Adrenal gland (tissue), 12 donors: ENCODE measurements around the gene CTBP1. TPM values are rescaled to one million over a fixed set of nuclear protein-coding genes. Genes with fewer than 3 reads are reported as not detected.

Experiments
- DNase-seq, 7 donors: peaks; one replicate each; pipeline ENCODE4 v3.0.0-alpha.2; 2019 to 2020
- H3K27ac ChIP-seq, 5 donors: fragments of 200-600 bp; sonication (generic) in 4 of 5; 1 replicate in 3 of 5; 2 replicates in 2 of 5; pipeline versions ENCODE4 v1.5.1 to v1.8.0; 2016 to 2020; ENCODE audit warnings: mild to moderate bottlenecking in 1 of 5
- H3K27me3 ChIP-seq: fragments of 200-600 bp; 2 replicates; pipeline ENCODE4 v1.8.0; 2021
- H3K36me3 ChIP-seq, 2 donors: fragments of 200-600 bp; replicated peaks in 1 of 2; 1 replicate in 1 of 2; 2 replicates in 1 of 2; pipeline versions ENCODE4 v1.5.1 to v1.8.0; 2018 to 2022
- H3K4me1 ChIP-seq, 2 donors: fragments of 200-600 bp; replicated peaks in 1 of 2; 1 replicate in 1 of 2; 2 replicates in 1 of 2; pipeline versions ENCODE4 v1.5.1 to v1.8.0; 2018 to 2021
- H3K4me3 ChIP-seq, 4 donors: fragments of 200-600 bp; sonication (generic) in 3 of 4; one replicate each; pipeline ENCODE4 v1.5.1; 2016 to 2018
- H3K9me3 ChIP-seq, 3 donors: fragments of 200-600 bp; sonication (generic) in 1 of 3; replicated peaks in 1 of 3; 1 replicate in 2 of 3; 2 replicates in 1 of 3; pipeline versions ENCODE4 v1.5.1 to v1.8.0; 2016 to 2021
- CTCF ChIP-seq, 6 experiments: fragments of 450-650 bp in 4 of 6; fragments of 200-600 bp in 2 of 6; sonication (generic) in 1 of 6; IDR thresholded peaks; 1 replicate in 5 of 6; 2 replicates in 1 of 6; pipeline versions ENCODE4 v1.5.1 to v1.8.0; 2016 to 2021; ENCODE audit warnings: antibody characterized with exemption in 6 of 6, mild to moderate bottlenecking in 2 of 6, moderate library complexity in 1 of 6
- POLR2A ChIP-seq, 2 donors: fragments of 450-650 bp; IDR thresholded peaks; one replicate each; pipeline ENCODE4 v1.6.1; 2017; ENCODE audit warnings: antibody characterized with exemption in 2 of 2, mild to moderate bottlenecking in 2 of 2, moderate library complexity in 1 of 2
- WGBS, 4 donors: extraction: QIAGEN DNeasy Blood & Tissue Kit in 2 of 4; methylation state at CpG; one replicate each; pipeline versions ENCODE4 v1.1.5 to v1.1.7; 2013 to 2017; 5-methylcytosine and 5-hydroxymethylcytosine counted together
- intact Hi-C, 2 donors: fragments of 100-400 bp; cut with DNase I; formaldehyde crosslinking; loops; one replicate each; pipeline versions ENCODE4 v1.14.1 to v1.15.0; 2022 to 2023
- polyA plus RNA-seq, 3 donors: library from polyadenylated mRNA; stranded (reverse); fragments of 200-250 nt in 2 of 3; fragments of 350-450 nt in 1 of 3; fragmentation: Illumina TruSeq in 1 of 3; extraction: RNeasy Lipid Tissue Mini Kit (QIAGEN cat#74804) in 1 of 3; gene quantifications; one replicate each; pipeline ENCODE4 v1.2.3, GENCODE V29; 2013 to 2014
- total RNA-seq, 9 donors: library from RNA; depleted of rRNA in 4 of 9; stranded (reverse); fragments of >200 nt in 4 of 9; fragments of 120-200 nt in 1 of 9; fragmentation: NEBNext Ultra II Directional in 1 of 9; extraction: Animal tissue kit (Norgen Biotek cat#: 25700) in 1 of 9; gene quantifications; one replicate each; pipeline versions ENCODE4 v1.1.0 to v1.2.4, GENCODE V29; 2013 to 2023
- donor health status: healthy with polysubstance abuse.
- donor health status: Bipolar disorder and iron deficiency.
- donor health status: DM: yes; HTN: yes; CAD: no.
- donor health status: DM: no; HTN: no; CAD: no.
- donor health status: DM: no; HTN: no; CAD: no.
- donor health status: DM: yes; HTN: yes; CAD: no.

Gene CTBP1
- total and polyA plus RNA-seq, 12 donors, result 45.7 to 293 (median 159) TPM

- Histone ChIP-seq H3K27me3 (no peaks in the 10 kb centered on the region), H3K4me3 (no peak overlapping the region), H3K36me3 (no peaks in the 10 kb centered on the region), H3K27ac (no peak overlapping the region), H3K9me3 (no peaks in the 10 kb centered on the region), H3K4me1 (no peaks in the 10 kb centered on the region)
- DNase-seq, result peak in 1 of 7 donors; percentile 17
- WGBS, 4 donors, result 75 to 79% (median 78%) methylated on average over 15 of the region's 15 CpGs
- intact Hi-C loops, result no loop called here
- TF ChIP-seq POLR2A (IDR thresholded peaks at IDR 0.05), result no peak
- TF ChIP-seq CTCF (IDR thresholded peaks at IDR 0.05), result peak in 3 of 6 experiments; percentile 30 to 43 (median 39)
Observed at GRCh38 chr4:1277667-1278665, 29.0 kb upstream of the CTBP1 start.

DNA sequence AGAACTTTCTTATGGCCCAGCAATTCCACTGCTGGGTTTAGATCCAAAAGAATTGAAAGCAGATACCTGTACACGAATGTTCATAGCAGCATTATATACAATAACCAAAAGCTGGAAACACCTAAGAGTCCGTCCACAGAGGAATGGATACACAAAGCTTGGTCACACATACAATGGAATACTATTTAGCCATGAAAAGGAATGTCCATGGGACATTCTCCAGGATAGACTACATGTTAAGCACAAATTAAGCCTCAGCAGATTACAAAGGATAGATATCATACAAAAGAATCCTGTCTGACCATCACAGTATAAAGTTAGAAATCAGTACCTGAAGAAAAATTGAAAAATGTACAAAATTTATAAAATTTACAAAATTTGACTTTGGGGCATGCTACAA lies 28.1 kb upstream of the CTBP1 start:
- no peaks in the 10 kb centered on the region for H3K4me1 ChIP-seq
- intact Hi-C loops, result no loop called here
- TF ChIP-seq CTCF (IDR thresholded peaks at IDR 0.05), result no peak
- no peak for TF ChIP-seq POLR2A (IDR thresholded peaks at IDR 0.05)
- no peaks in the 10 kb centered on the region for H3K36me3 ChIP-seq
- H3K4me3 ChIP-seq, result no peak overlapping the region
- no peaks in the 10 kb centered on the region for H3K27me3 ChIP-seq
- H3K9me3 ChIP-seq, result no peaks in the 10 kb centered on the region
- DNase-seq, result no peak
- WGBS, 4 donors, result 68 to 85% (median 81%) methylated on average over 2 of the region's 2 CpGs
- H3K27ac ChIP-seq, result no peak overlapping the region

DNA sequence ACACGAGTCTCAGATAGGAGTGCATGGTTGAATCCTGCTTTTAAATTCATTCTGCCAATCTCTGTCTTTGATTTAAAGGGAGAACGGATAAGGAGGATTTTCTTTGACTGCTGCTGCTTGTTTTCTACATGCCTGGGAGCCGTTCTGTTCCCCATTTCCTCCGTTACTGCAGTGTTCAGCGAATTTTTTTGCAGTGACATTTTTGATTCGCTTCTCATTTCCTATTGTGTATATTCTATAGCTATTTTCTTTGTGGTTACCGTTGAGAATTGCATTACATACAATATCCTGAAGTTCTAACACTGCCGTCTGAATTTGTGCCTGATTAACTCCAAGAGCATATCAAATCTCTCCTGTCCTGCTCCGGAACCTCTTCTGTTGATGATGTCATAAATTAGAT lies 25.9 kb upstream of the CTBP1 start:
- no peak for DNase-seq
- intact Hi-C loops, result no loop called here
- H3K9me3 ChIP-seq, result no peaks in the 10 kb centered on the region
- no peak for TF ChIP-seq POLR2A (IDR thresholded peaks at IDR 0.05)
- no peak for TF ChIP-seq CTCF (IDR thresholded peaks at IDR 0.05)
- 71 to 85% (median 74%) methylated on average over 9 of the region's 9 CpGs for WGBS, 4 donors
- no peaks in the 10 kb centered on the region for H3K36me3 ChIP-seq
- H3K27me3 ChIP-seq, result no peaks in the 10 kb centered on the region
- H3K4me3 ChIP-seq, result no peak overlapping the region
- no peaks in the 10 kb centered on the region for H3K4me1 ChIP-seq
- peak overlapping the region in 1 of 5 donors; percentile 40 for H3K27ac ChIP-seq

GRCh38 chr4:1271686-1272085 lies 22.8 kb upstream of the CTBP1 start:
- H3K4me1 ChIP-seq, result no peaks in the 10 kb centered on the region
- intact Hi-C loops, result no loop called here
- no peak overlapping the region for H3K27ac ChIP-seq
- DNase-seq, result no peak
- H3K27me3 ChIP-seq, result no peaks in the 10 kb centered on the region
- WGBS, 4 donors, result 91 to 97% (median 96%) methylated on average over 5 of the region's 5 CpGs
- no peaks in the 10 kb centered on the region for H3K36me3 ChIP-seq
- no peak for TF ChIP-seq POLR2A (IDR thresholded peaks at IDR 0.05)
- no peak for TF ChIP-seq CTCF (IDR thresholded peaks at IDR 0.05)
- H3K9me3 ChIP-seq, result no peaks in the 10 kb centered on the region
- H3K4me3 ChIP-seq, result no peak overlapping the region
